H9 (cell line): ENCODE data around the gene TMEM120A. TPM values are rescaled to one million over a fixed set of nuclear protein-coding genes. Genes with fewer than 3 reads are reported as not detected.

Experiments used
- DNase-seq: peaks from one replicate; pipeline ENCODE4 v3.0.0-alpha.2; 2017
- H2AFZ ChIP-seq: one replicate; pipeline ENCODE4 v1.6.1; 2013; ENCODE audit warnings: mild to moderate bottlenecking, low read length, control low read depth, moderate library complexity
- H2AK5ac ChIP-seq: 2 replicates; pipeline ENCODE4 v1.6.1; 2013; ENCODE audit warnings: low read length, control low read depth, mixed read lengths; ENCODE audit not compliant: insufficient read length
- H2BK120ac ChIP-seq: one replicate; pipeline ENCODE4 v1.6.1; 2013; ENCODE audit warnings: low read depth, mild to moderate bottlenecking, low read length, control low read depth, inconsistent platforms; ENCODE audit not compliant: poor library complexity, severe bottlenecking
- H2BK12ac ChIP-seq: 2 replicates; pipeline ENCODE4 v1.6.1; 2013; ENCODE audit warnings: low read length, control low read depth, mixed read lengths, low read depth; ENCODE audit not compliant: insufficient read length
- H2BK15ac ChIP-seq: 2 replicates; pipeline ENCODE4 v1.6.1; 2013; ENCODE audit warnings: low read depth, low read length, control low read depth
- H2BK20ac ChIP-seq: one replicate; pipeline ENCODE4 v1.6.1; 2013; ENCODE audit warnings: low read depth, mild to moderate bottlenecking, low read length, control low read depth, inconsistent platforms; ENCODE audit not compliant: poor library complexity, severe bottlenecking
- H2BK5ac ChIP-seq: 2 replicates; pipeline ENCODE4 v1.6.1; 2013; ENCODE audit warnings: low read length, control low read depth, mixed read lengths; ENCODE audit not compliant: insufficient read length
- H3K14ac ChIP-seq: 2 replicates; pipeline ENCODE4 v1.6.1; 2013; ENCODE audit warnings: low read length, control low read depth; ENCODE audit not compliant: insufficient read depth
- H3K18ac ChIP-seq: 2 replicates; pipeline ENCODE4 v1.6.1; 2013; ENCODE audit warnings: low read depth, mild to moderate bottlenecking, mixed read lengths, low read length, control low read depth; ENCODE audit not compliant: insufficient read length
- H3K23ac ChIP-seq: 2 replicates; pipeline ENCODE4 v1.6.1; 2013; ENCODE audit warnings: low read length, control low read depth, mixed read lengths, low read depth; ENCODE audit not compliant: insufficient read length
- H3K23me2 ChIP-seq: 2 replicates; pipeline ENCODE4 v1.6.1; 2013; ENCODE audit warnings: low read depth, mild to moderate bottlenecking, mixed read lengths, low read length, control low read depth; ENCODE audit not compliant: insufficient read length, poor library complexity, severe bottlenecking
- H3K27ac ChIP-seq: 2 replicates; pipeline ENCODE4 v1.5.1; 2013; ENCODE audit warnings: low read length, control low read depth, mixed read lengths, low read depth; ENCODE audit not compliant: insufficient read length
- H3K27me3 ChIP-seq: 2 replicates; pipeline ENCODE4 v1.6.1; 2013; ENCODE audit warnings: low read length, control low read depth, inconsistent platforms; ENCODE audit not compliant: insufficient read depth
- H3K4ac ChIP-seq: 2 replicates; pipeline ENCODE4 v1.6.1; 2013; ENCODE audit warnings: low read depth, mild to moderate bottlenecking, control low read depth, inconsistent platforms, low read length, moderate library complexity
- H3K4me1 ChIP-seq: 2 replicates; pipeline ENCODE4 v1.6.1; 2013; ENCODE audit warnings: low read length, control low read depth, inconsistent platforms; ENCODE audit not compliant: insufficient read depth
- H3K4me2 ChIP-seq: 2 replicates; pipeline ENCODE4 v1.6.1; 2013; ENCODE audit warnings: low read length, control low read depth, mixed read lengths; ENCODE audit not compliant: insufficient read length, insufficient read depth
- H3K56ac ChIP-seq: 2 replicates; pipeline ENCODE4 v1.6.1; 2013; ENCODE audit warnings: low read depth, mild to moderate bottlenecking, mixed read lengths, low read length, control low read depth; ENCODE audit not compliant: insufficient read length
- H3K79me1 ChIP-seq: 2 replicates; pipeline ENCODE4 v1.6.1; 2013; ENCODE audit warnings: low read depth, mild to moderate bottlenecking, moderate library complexity, low read length, control low read depth, inconsistent platforms; ENCODE audit not compliant: insufficient read depth, poor library complexity, severe bottlenecking
- H3K79me2 ChIP-seq: 2 replicates; pipeline ENCODE4 v1.6.1; 2013; ENCODE audit warnings: low read length, control low read depth, inconsistent platforms; ENCODE audit not compliant: insufficient read depth
- H3K9ac ChIP-seq: 2 replicates; pipeline ENCODE4 v1.6.1; 2013; ENCODE audit warnings: low read length, control low read depth, mixed read lengths; ENCODE audit not compliant: insufficient read length; ENCODE audit errors: extremely low read depth
- H3K9me3 ChIP-seq: one replicate; pipeline ENCODE4 v1.6.1; 2013; ENCODE audit warnings: low read depth, low read length, inconsistent platforms; ENCODE audit not compliant: control insufficient read depth
- H3T11ph ChIP-seq: one replicate; pipeline ENCODE4 v1.6.1; 2013; ENCODE audit warnings: mild to moderate bottlenecking, low read length, control low read depth, inconsistent platforms
- H4K20me1 ChIP-seq: one replicate; pipeline ENCODE4 v1.6.1; 2013; ENCODE audit not compliant: control insufficient read depth, insufficient read length, insufficient read depth
- H4K5ac ChIP-seq: 2 replicates; pipeline ENCODE4 v1.6.1; 2013; ENCODE audit warnings: low read depth, mild to moderate bottlenecking, mixed read lengths, low read length, control low read depth; ENCODE audit not compliant: insufficient read length
- H4K8ac ChIP-seq: replicated peaks from 2 replicates; pipeline ENCODE4 v1.6.1; 2013; ENCODE audit warnings: low read length, control low read depth, mixed read lengths, low read depth; ENCODE audit not compliant: insufficient read length
- H4K91ac ChIP-seq: 2 replicates; pipeline ENCODE4 v1.6.1; 2013; ENCODE audit warnings: low read depth, mild to moderate bottlenecking, moderate library complexity, mixed read lengths, low read length, control low read depth; ENCODE audit not compliant: insufficient read length
- H3K27ac Mint-ChIP-seq, 3 experiments: 2 replicates in 2 of 3; 3 replicates in 1 of 3; pipeline ENCODE4 v1.8.0; 2020 to 2021; ENCODE audit warnings: mixed read lengths in 3 of 3, mild to moderate bottlenecking in 1 of 3, moderate library complexity in 1 of 3
- H3K27me3 Mint-ChIP-seq: 2 replicates; pipeline ENCODE4 v1.8.0; 2021; ENCODE audit warnings: low read depth, mild to moderate bottlenecking, moderate library complexity, mixed read lengths
- H3K36me3 Mint-ChIP-seq, 3 experiments: 2 replicates in 2 of 3; 3 replicates in 1 of 3; pipeline ENCODE4 v1.8.0; 2020 to 2021; ENCODE audit warnings: low read depth in 3 of 3, mixed read lengths in 3 of 3; ENCODE audit not compliant: insufficient read depth in 1 of 3
- H3K4me1 Mint-ChIP-seq, 2 experiments: 2 replicates each; pipeline ENCODE4 v1.8.0; 2020; ENCODE audit warnings: mixed read lengths in 2 of 2
- H3K4me3 Mint-ChIP-seq, 2 experiments: 2 replicates in 1 of 2; 3 replicates in 1 of 2; pipeline ENCODE4 v1.8.0; 2020 to 2021; ENCODE audit warnings: mild to moderate bottlenecking in 2 of 2, mixed read lengths in 2 of 2, moderate library complexity in 1 of 2
- H3K9me3 Mint-ChIP-seq, 2 experiments: 2 replicates in 1 of 2; 3 replicates in 1 of 2; pipeline ENCODE4 v1.8.0; 2020; ENCODE audit warnings: mild to moderate bottlenecking in 2 of 2, mixed read lengths in 2 of 2, moderate library complexity in 1 of 2
- CTCF ChIP-seq: fragments of 200-600 bp; sonication (generic); conservative IDR thresholded peaks from 3 replicates; pipeline ENCODE4 v1.8.0; 2021; ENCODE audit warnings: antibody characterized with exemption, mild to moderate bottlenecking
- WGBS: extraction: QIAGEN DNeasy Blood & Tissue Kit; methylation state at CpG from one replicate; pipeline ENCODE4 v1.1.7; 2013; ENCODE audit warnings: missing lambda C conversion rate, low lambda C conversion rate, mixed read lengths; ENCODE audit not compliant: insufficient read length; ENCODE audit errors: extremely low coverage; 5-methylcytosine and 5-hydroxymethylcytosine counted together
- total RNA-seq: library from RNA; stranded (reverse); gene quantifications from 2 replicates; pipeline ENCODE4 v1.2.1, GENCODE V29; 2021

Gene TMEM120A
- total RNA-seq, 1 experiment from 2014 or later = 30.0 TPM

- no peaks in the 10 kb centered on the region for H3K27me3 Mint-ChIP-seq
- Histone ChIP-seq H3K27ac (no peak overlapping the region), H3K23ac (no peak overlapping the region), H2BK5ac (no peak overlapping the region), H3K4me2 (no peak overlapping the region), H2BK20ac (no peak overlapping the region), H2AK5ac (no peak overlapping the region), H3K9me3 (no peaks in the 10 kb centered on the region), H3K4ac (no peak overlapping the region), H4K8ac (no peak overlapping the region), H3T11ph (no peak overlapping the region), H3K9ac (no peak overlapping the region), H3K23me2 (no peaks in the 10 kb centered on the region), H3K14ac (no peak overlapping the region), H4K20me1 (no peaks in the 10 kb centered on the region), H3K4me1 (no peaks in the 10 kb centered on the region), H2BK12ac (no peak overlapping the region), H3K27me3 (no peaks in the 10 kb centered on the region), H3K79me1 (peaks cover 6% of the 10 kb centered on the region), H2BK120ac (no peak overlapping the region), H3K56ac (no peak overlapping the region), H3K79me2 (peaks cover 8% of the 10 kb centered on the region; the same call in 1 of the 2 replicates), H2BK15ac (no peak overlapping the region), H3K18ac (no peak overlapping the region), H4K5ac (no peak overlapping the region), H4K91ac (no peak overlapping the region), H2AFZ (no peak overlapping the region)
- TF ChIP-seq CTCF = no peak
- H3K4me1 Mint-ChIP-seq = peaks cover 2 to 3% of the 10 kb centered on the region in 2 experiments; a peak in 2 of 4 replicates
- no CpG with 5 or more reads among the region's 1 CpG for WGBS
- no peaks in the 10 kb centered on the region for H3K9me3 Mint-ChIP-seq
- H3K4me3 Mint-ChIP-seq = no peak overlapping the region
- DNase-seq = no peak
- H3K36me3 Mint-ChIP-seq = peaks cover 2 to 20% (median 19%) of the 10 kb centered on the region in 3 experiments; a peak in 5 of 7 replicates
- peak overlapping the region in 1 of 3 experiments; percentile 7; a peak in 2 of 7 replicates for H3K27ac Mint-ChIP-seq
Observed at GRCh38 chr7:75944507-75944906, 49.9 kb downstream of the TMEM120A start.
